Fibroblast of lung (primary cell): ENCODE data around the gene NPS. TPM values are rescaled to one million over a fixed set of nuclear protein-coding genes. Genes with fewer than 3 reads are reported as not detected.

ENCODE experiments used
- DNase-seq, 2 donors: peaks; one replicate each; pipeline versions ENCODE4 v3.0.0 to v3.0.0-alpha.2; 2010; ENCODE audit warnings: low read depth in 2 of 2
- H2AFZ ChIP-seq: 2 replicates; pipeline ENCODE4 v1.5.1; 2012; ENCODE audit warnings: low read length, control low read depth, inconsistent platforms
- H3K27ac ChIP-seq: 2 replicates; pipeline ENCODE4 v1.5.1; 2011; ENCODE audit warnings: low read length, control low read depth; ENCODE audit not compliant: insufficient read depth
- H3K27me3 ChIP-seq: 2 replicates; pipeline ENCODE4 v1.5.1; 2011; ENCODE audit warnings: mild to moderate bottlenecking, low read length; ENCODE audit not compliant: control insufficient read depth, insufficient read depth
- H3K36me3 ChIP-seq: 2 replicates; pipeline ENCODE4 v1.5.1; 2011; ENCODE audit warnings: low read length; ENCODE audit not compliant: control insufficient read depth, insufficient read depth
- H3K4me1 ChIP-seq: 2 replicates; pipeline ENCODE4 v1.5.1; 2011; ENCODE audit warnings: low read length; ENCODE audit not compliant: control insufficient read depth, insufficient read depth; ENCODE audit errors: extremely low read depth
- H3K4me2 ChIP-seq: 2 replicates; pipeline ENCODE4 v1.5.1; 2011; ENCODE audit warnings: low read length, control low read depth; ENCODE audit not compliant: insufficient read depth; ENCODE audit errors: extremely low read depth
- H3K4me3 ChIP-seq, 4 experiments: fragments of 200-600 bp in 1 of 4; sonication (generic) in 1 of 4; replicated peaks in 1 of 4; 2 replicates each; pipeline ENCODE4 v1.5.1; 2011 to 2016; ENCODE audit warnings: low read length in 4 of 4, low read depth in 3 of 4, mild to moderate bottlenecking in 3 of 4, control low read depth in 2 of 4, inconsistent platforms in 1 of 4, mixed read lengths in 1 of 4; ENCODE audit not compliant: insufficient read depth in 1 of 4; ENCODE audit errors: control extremely low read depth in 1 of 4
- H3K79me2 ChIP-seq: 2 replicates; pipeline ENCODE4 v1.5.1; 2012; ENCODE audit warnings: mild to moderate bottlenecking, low read length, inconsistent platforms; ENCODE audit not compliant: control insufficient read depth, insufficient read depth
- H3K9ac ChIP-seq: 2 replicates; pipeline ENCODE4 v1.5.1; 2011; ENCODE audit warnings: mild to moderate bottlenecking, low read length, control low read depth; ENCODE audit not compliant: insufficient read depth
- H3K9me3 ChIP-seq: 2 replicates; pipeline ENCODE4 v1.5.1; 2012; ENCODE audit warnings: low read depth, low read length; ENCODE audit not compliant: control insufficient read depth, insufficient read depth
- H4K20me1 ChIP-seq: 2 replicates; pipeline ENCODE4 v1.5.1; 2011; ENCODE audit warnings: low read length; ENCODE audit not compliant: control insufficient read depth, insufficient read depth; ENCODE audit errors: extremely low read depth
- EZH2 ChIP-seq: IDR thresholded peaks from 2 replicates; pipeline ENCODE4 v1.5.1; 2012; ENCODE audit warnings: low read length, control low read depth, mild to moderate bottlenecking; ENCODE audit errors: missing control alignments
- polyA plus RNA-seq, 2 donors: library from polyadenylated mRNA; depleted of rRNA in 1 of 2; stranded (reverse) in 1 of 2; unstranded in 1 of 2; fragments of >200 nt; gene quantifications; 2 replicates each; pipeline ENCODE4 v1.2.1, GENCODE V29; 2011 to 2012; ENCODE audit warnings: missing spikeins in 1 of 2
- total RNA-seq: library from RNA; depleted of rRNA; stranded (reverse); fragments of >200 nt; gene quantifications from 2 replicates; pipeline ENCODE4 v1.2.1, GENCODE V29; 2014
- TF ChIP-seq, protein P1 (sequence below), 2 donors: IDR thresholded peaks in 1 of 2; conservative IDR thresholded peaks in 1 of 2; 1 replicate in 1 of 2; 2 replicates in 1 of 2; pipeline ENCODE4 v1.5.1; 2011 to 2012; ENCODE audit warnings: low read length in 2 of 2, control low read depth in 1 of 2, inconsistent platforms in 1 of 2, low read depth in 1 of 2, mild to moderate bottlenecking in 1 of 2

The NPS gene
- total and polyA plus RNA-seq, 2 donors (not counting 1 experiment from before 2014, with no cell fraction given), result not detected

DNA sequence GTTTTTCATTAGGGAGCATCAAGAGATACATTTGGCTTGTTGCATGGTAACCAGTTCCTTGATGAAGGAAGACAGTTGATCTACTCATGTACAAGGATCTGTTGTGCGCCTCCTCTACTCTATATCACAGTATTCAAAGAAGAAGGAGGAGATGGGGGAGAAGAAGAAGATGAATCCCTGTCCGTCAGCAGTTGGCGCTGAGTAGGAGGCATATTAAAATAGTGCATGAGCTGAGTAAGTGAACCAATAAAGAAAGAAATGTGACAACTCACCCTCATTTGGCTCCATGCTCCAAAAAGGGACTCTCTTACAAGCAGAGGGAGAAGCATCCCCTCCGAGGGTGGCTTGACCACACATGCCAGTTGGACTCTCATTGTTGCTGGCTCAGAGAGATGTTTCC is 20.1 kb downstream of the NPS start:
- H3K27me3 ChIP-seq, result no peaks in the 10 kb centered on the region
- no peak overlapping the region for H3K9ac ChIP-seq
- no peak for TF ChIP-seq EZH2
- TF ChIP-seq, protein P1, sequence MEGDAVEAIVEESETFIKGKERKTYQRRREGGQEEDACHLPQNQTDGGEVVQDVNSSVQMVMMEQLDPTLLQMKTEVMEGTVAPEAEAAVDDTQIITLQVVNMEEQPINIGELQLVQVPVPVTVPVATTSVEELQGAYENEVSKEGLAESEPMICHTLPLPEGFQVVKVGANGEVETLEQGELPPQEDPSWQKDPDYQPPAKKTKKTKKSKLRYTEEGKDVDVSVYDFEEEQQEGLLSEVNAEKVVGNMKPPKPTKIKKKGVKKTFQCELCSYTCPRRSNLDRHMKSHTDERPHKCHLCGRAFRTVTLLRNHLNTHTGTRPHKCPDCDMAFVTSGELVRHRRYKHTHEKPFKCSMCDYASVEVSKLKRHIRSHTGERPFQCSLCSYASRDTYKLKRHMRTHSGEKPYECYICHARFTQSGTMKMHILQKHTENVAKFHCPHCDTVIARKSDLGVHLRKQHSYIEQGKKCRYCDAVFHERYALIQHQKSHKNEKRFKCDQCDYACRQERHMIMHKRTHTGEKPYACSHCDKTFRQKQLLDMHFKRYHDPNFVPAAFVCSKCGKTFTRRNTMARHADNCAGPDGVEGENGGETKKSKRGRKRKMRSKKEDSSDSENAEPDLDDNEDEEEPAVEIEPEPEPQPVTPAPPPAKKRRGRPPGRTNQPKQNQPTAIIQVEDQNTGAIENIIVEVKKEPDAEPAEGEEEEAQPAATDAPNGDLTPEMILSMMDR (conservative IDR thresholded peaks at IDR 0.05 in 1 of 2, IDR thresholded peaks at IDR 0.05 in 1 of 2; ENCODE audit: low read depth in 1 of 2, low read length in 2 of 2), result no peak
- no peak overlapping the region for H3K4me3 ChIP-seq
- H3K27ac ChIP-seq, result no peak overlapping the region
- H3K4me2 ChIP-seq, result no peak overlapping the region
- H3K4me1 ChIP-seq, result no peaks in the 10 kb centered on the region
- no peak for DNase-seq
- H4K20me1 ChIP-seq, result no peaks in the 10 kb centered on the region
- H2AFZ ChIP-seq, result no peak overlapping the region
- H3K36me3 ChIP-seq, result no peaks in the 10 kb centered on the region
- no peaks in the 10 kb centered on the region for H3K79me2 ChIP-seq
- H3K9me3 ChIP-seq, result no peaks in the 10 kb centered on the region

DNA sequence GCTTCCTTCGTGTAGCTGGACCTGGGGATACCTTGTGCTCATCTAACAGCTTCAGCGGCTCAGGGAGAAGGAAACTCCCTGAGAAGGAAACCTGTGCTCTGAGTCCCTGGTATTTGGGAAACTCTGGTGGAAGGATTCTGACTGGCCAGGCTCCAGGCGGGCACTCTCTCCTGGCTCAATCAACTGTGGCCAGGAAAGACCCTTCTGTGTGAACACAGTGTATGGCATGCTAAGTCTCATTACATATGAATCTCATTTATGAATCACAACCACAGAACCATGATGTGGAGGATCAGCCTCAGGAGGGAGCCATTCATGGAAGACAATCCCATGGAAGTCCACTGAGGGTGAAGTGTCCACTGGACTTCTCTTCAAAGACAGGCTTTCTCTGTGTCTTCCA is 20.9 kb downstream of the NPS start:
- Histone ChIP-seq H3K4me1 (no peaks in the 10 kb centered on the region), H4K20me1 (no peaks in the 10 kb centered on the region), H2AFZ (no peak overlapping the region), H3K27ac (no peak overlapping the region), H3K9me3 (no peaks in the 10 kb centered on the region), H3K27me3 (no peaks in the 10 kb centered on the region), H3K9ac (no peak overlapping the region), H3K4me3 (no peak overlapping the region), H3K36me3 (no peaks in the 10 kb centered on the region), H3K4me2 (no peak overlapping the region), H3K79me2 (no peaks in the 10 kb centered on the region)
- DNase-seq, result no peak
- TF ChIP-seq, protein P1 (conservative IDR thresholded peaks at IDR 0.05 in 1 of 2, IDR thresholded peaks at IDR 0.05 in 1 of 2; ENCODE audit: low read depth in 1 of 2, low read length in 2 of 2), result no peak
- no peak for TF ChIP-seq EZH2

DNA sequence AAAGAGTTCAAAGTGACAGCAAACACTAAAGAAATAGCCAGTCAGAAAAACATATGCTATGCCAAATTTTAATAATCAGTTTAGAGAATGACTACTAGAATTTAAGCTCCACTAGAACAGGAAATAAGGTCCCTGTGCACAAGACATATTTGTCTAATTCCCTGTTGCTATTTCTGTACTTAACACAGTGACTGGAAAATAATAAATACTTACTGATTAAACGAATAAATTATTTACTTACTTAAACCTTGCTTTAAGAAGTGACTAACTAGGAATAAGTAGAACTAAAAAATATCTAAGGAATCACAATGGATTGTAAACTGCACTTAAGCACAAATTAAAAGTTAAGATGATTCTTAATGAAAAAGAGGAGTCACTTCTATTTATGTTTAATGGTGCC is 22.3 kb downstream of the NPS start:
- Histone ChIP-seq H3K4me3 (no peak overlapping the region), H3K79me2 (no peaks in the 10 kb centered on the region), H3K9ac (no peak overlapping the region), H3K36me3 (no peaks in the 10 kb centered on the region), H2AFZ (no peak overlapping the region), H3K4me1 (no peaks in the 10 kb centered on the region), H4K20me1 (no peaks in the 10 kb centered on the region), H3K9me3 (no peaks in the 10 kb centered on the region), H3K4me2 (no peak overlapping the region), H3K27me3 (no peaks in the 10 kb centered on the region), H3K27ac (no peak overlapping the region)
- TF ChIP-seq, protein P1 (conservative IDR thresholded peaks at IDR 0.05 in 1 of 2, IDR thresholded peaks at IDR 0.05 in 1 of 2; ENCODE audit: low read depth in 1 of 2, low read length in 2 of 2), result no peak
- no peak for TF ChIP-seq EZH2
- no peak for DNase-seq
